ENCODE results near the gene CEND1. TPM values are rescaled to one million over a fixed set of nuclear protein-coding genes. Genes with fewer than 3 reads are reported as not detected.

Gene CEND1
- total and polyA plus RNA-seq, 2 of the 13 experiments (the other 11 are each of a cell fraction or from before 2014, with no cell fraction given), result not detected

DNA sequence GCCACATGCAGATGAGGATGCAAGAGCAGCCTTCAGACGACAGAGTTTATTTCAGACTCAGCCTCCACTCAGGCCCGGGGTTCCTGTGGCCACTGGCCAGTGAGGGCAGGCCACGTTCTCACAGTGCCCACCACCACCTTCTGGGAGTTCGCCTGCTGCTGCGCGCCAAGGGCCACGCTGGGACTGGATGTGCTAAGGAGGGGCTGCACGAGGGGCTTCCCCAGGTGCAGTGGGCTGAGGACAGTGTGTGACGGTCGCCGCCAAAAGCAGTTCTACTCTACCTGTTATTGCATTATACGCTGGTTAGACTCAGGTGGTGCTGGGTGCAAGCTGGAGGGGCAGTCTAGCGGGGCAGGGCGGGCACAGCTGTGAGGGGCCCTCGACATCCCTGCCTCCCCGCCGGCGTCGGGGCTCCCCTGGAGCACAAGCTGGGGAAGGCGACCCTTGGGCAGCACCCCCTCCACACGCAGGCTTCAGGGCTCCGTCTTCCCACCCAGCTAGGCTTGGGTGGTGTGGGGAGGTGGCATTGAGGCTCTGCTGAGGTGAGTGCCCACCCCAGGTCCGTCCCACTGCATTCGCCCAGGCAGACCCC is 2.7 kb downstream of the CEND1 start:
- WGBS (ENCODE audit: low lambda C conversion rate), result 93% methylated on average over 16 of the region's 24 CpGs
- Histone ChIP-seq H3K4me3 (replicated peaks in 1 of 3; ENCODE audit: insufficient read depth in 1 of 3, low read depth in 2 of 3, low read length in 3 of 3) (no peak overlapping the region), H2AFZ (ENCODE audit: low read length) (no peak overlapping the region), H3K9me3 (ENCODE audit: low read length) (no peaks in the 10 kb centered on the region), H3K4me2 (ENCODE audit: low read depth, low read length) (no peak overlapping the region), H3K27me3 (ENCODE audit: control insufficient read depth in 1 of 2, insufficient read depth in 2 of 2, low read length in 2 of 2) (peaks cover 0 to 2% of the 10 kb centered on the region in 2 experiments; a peak in 1 of 5 replicates), H3K4me1 (ENCODE audit: insufficient read depth, low read length) (peaks cover 21% of the 10 kb centered on the region), H4K20me1 (ENCODE audit: insufficient read depth, low read length) (no peaks in the 10 kb centered on the region), H3K27ac (ENCODE audit: extremely low read length, insufficient read depth, low read length) (no peak overlapping the region), H3K9ac (ENCODE audit: insufficient read depth, low read depth, low read length) (no peak overlapping the region), H3K36me3 (replicated peaks in 1 of 2; ENCODE audit: control insufficient read depth in 1 of 2, insufficient read depth in 2 of 2, low read length in 2 of 2) (peaks cover 0 to 2% of the 10 kb centered on the region in 2 experiments; a peak in 1 of 5 replicates), H3K79me2 (ENCODE audit: insufficient read depth, low read length) (no peaks in the 10 kb centered on the region)
- ChIA-PET POLR2A (interaction anchor here (1.3 kb wide), 1 partner anchor 9 kb away, joined by 3 read pairs; no protein-coding TSS in a partner anchor), CTCF (ENCODE audit: low intra/inter-chr PET ratio, low total read pairs) (no interaction called here)
- peak; percentile 18 for TF ChIP-seq AGO2 (optimal IDR thresholded peaks at IDR 0.05; ENCODE audit: low read depth, low read length)
- no peak for TF ChIP-seq TOPORS (CRISPR knock-in tag; IDR thresholded peaks at IDR 0.05)
- no peak for FAIRE-seq
- intact Hi-C loops (cut with micrococcal nuclease; ENCODE audit: unreplicated experiment) (no loop called here), in situ Hi-C loops (cut with HindIII; ENCODE audit: extremely low pct_ligation_motif_present, low pct_unique_long_range_greater_than_20kb) (no loop called here)
- no TSS peak for BruUV-seq (replicated peaks)
- DNase-seq (ENCODE audit: low spot score), result no peak
- ATAC-seq, result no peak

DNA sequence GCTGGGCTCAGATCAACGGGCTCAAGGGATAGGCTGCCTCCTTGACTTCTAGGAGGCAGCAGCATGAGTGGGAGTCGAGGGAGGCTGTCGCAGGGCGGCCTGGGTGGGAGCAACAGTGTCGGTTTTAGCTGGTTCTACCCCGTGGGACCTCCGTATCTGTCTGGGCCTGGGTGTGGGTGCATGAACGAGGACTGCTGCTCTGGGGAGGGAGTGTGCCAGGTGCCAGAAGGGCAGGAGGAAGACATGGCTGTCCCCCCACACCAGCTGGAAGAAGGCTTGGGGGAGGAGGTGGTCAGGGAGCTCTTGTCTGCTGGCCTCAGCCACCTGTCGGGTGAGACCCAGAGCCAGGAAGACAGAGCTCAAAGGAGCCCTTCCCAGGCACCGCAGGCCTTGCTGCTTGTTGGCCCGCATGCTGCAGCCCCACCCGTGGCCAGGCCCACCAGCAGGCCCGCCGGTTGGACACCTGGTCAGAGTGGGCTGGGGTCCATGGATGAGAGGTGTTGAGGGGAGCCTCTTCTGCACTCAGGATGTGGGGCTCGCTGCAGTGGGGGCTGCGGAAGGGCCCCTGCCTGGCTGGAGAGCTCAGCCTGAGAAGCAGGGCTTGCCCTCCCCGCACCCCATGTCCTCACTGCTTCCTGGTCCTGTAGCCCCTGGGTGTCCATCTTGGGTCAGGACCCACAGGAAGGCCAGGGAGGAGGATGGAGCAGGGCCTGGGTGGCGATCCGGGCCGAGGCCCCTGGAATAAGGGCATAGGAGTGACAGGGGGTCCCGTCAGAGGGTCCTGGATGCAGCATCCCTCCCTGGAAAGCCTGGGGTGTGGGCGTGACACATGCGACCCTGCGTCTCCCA is 3.4 kb downstream of the CEND1 start:
- Histone ChIP-seq H3K9ac (ENCODE audit: insufficient read depth, low read depth, low read length) (no peak overlapping the region), H2AFZ (ENCODE audit: low read length) (no peak overlapping the region), H3K4me1 (ENCODE audit: insufficient read depth, low read length) (peaks cover 21% of the 10 kb centered on the region), H3K4me2 (ENCODE audit: low read depth, low read length) (no peak overlapping the region), H3K4me3 (replicated peaks in 1 of 3; ENCODE audit: insufficient read depth in 1 of 3, low read depth in 2 of 3, low read length in 3 of 3) (no peak overlapping the region), H3K79me2 (ENCODE audit: insufficient read depth, low read length) (no peaks in the 10 kb centered on the region), H3K36me3 (replicated peaks in 1 of 2; ENCODE audit: control insufficient read depth in 1 of 2, insufficient read depth in 2 of 2, low read length in 2 of 2) (peaks cover 0 to 2% of the 10 kb centered on the region in 2 experiments; a peak in 1 of 5 replicates), H3K27ac (ENCODE audit: extremely low read length, insufficient read depth, low read length) (no peak overlapping the region), H3K9me3 (ENCODE audit: low read length) (no peaks in the 10 kb centered on the region), H3K27me3 (ENCODE audit: control insufficient read depth in 1 of 2, insufficient read depth in 2 of 2, low read length in 2 of 2) (peaks cover 0 to 2% of the 10 kb centered on the region in 2 experiments; a peak in 1 of 5 replicates), H4K20me1 (ENCODE audit: insufficient read depth, low read length) (no peaks in the 10 kb centered on the region)
- TF ChIP-seq AGO2 (optimal IDR thresholded peaks at IDR 0.05; ENCODE audit: low read depth, low read length) (peak; percentile 66), KAT8 (CRISPR knock-in tag; IDR thresholded peaks at IDR 0.05) (no peak)
- POLR2A ChIA-PET, result interaction anchor here (1.3 kb wide), 1 partner anchor 10 kb away, joined by 3 read pairs; no protein-coding TSS in a partner anchor
- no peak for FAIRE-seq
- CTCF ChIA-PET (ENCODE audit: low intra/inter-chr PET ratio, low total read pairs), result no interaction called here
- 89% methylated on average over 14 of the region's 24 CpGs for WGBS (ENCODE audit: low lambda C conversion rate)
- intact Hi-C loops (cut with micrococcal nuclease; ENCODE audit: unreplicated experiment) (no loop called here), in situ Hi-C loops (cut with HindIII; ENCODE audit: extremely low pct_ligation_motif_present, low pct_unique_long_range_greater_than_20kb) (no loop called here)
- DNase-seq (ENCODE audit: low spot score), result no peak
- ATAC-seq, result no peak
- BruUV-seq (replicated peaks), result no TSS peak

Data from HepG2 (cell line).